Neural cell (in vitro differentiated cells): ENCODE measurements around the gene ACOT12. TPM values are rescaled to one million over a fixed set of nuclear protein-coding genes. Genes with fewer than 3 reads are reported as not detected.

Experiments used
- H2AFZ ChIP-seq: fragments of 200-600, 300-800 bp; sonication (generic), shearing (Covaris generic); 2 replicates; pipeline ENCODE4 v1.6.0; 2014; ENCODE audit warnings: low read depth, mild to moderate bottlenecking, antibody characterized with exemption, low read length, moderate library complexity
- H3F3A ChIP-seq: fragments of 200-600 bp; shearing (Covaris generic); 2 replicates; pipeline ENCODE4 v1.6.1; 2016; ENCODE audit warnings: mild to moderate bottlenecking, moderate library complexity, mixed read lengths, antibody characterized with exemption, low read length; ENCODE audit not compliant: insufficient read depth, poor library complexity, severe bottlenecking
- H3K27ac ChIP-seq: fragments of 200-600, 300-800 bp; sonication (generic), shearing (Covaris generic); 2 replicates; pipeline ENCODE4 v1.5.1; 2014; ENCODE audit warnings: mild to moderate bottlenecking, low read length, moderate library complexity
- H3K27me3 ChIP-seq: fragments of 300-800, 200-600 bp; sonication (generic), shearing (Covaris generic); 2 replicates; pipeline ENCODE4 v1.6.0; 2014; ENCODE audit warnings: mild to moderate bottlenecking, low read depth, low read length, moderate library complexity; ENCODE audit not compliant: insufficient read depth
- H3K36me3 ChIP-seq: fragments of 300-800, 200-600 bp; sonication (generic), shearing (Covaris generic); 2 replicates; pipeline ENCODE4 v1.5.1; 2014; ENCODE audit warnings: mild to moderate bottlenecking, antibody characterized with exemption, low read length, moderate library complexity; ENCODE audit not compliant: insufficient read depth
- H3K4me2 ChIP-seq: fragments of 300-800, 200-600 bp; sonication (generic), shearing (Covaris generic); 2 replicates; pipeline ENCODE4 v1.6.0; 2014; ENCODE audit warnings: mild to moderate bottlenecking, low read length
- H3K4me3 ChIP-seq: fragments of 300-800, 200-600 bp; sonication (generic), shearing (Covaris generic); 2 replicates; pipeline ENCODE4 v1.5.1; 2014; ENCODE audit warnings: mild to moderate bottlenecking, low read length, moderate library complexity
- H3K79me2 ChIP-seq: fragments of 200-600 bp; shearing (Covaris generic); replicated peaks from 2 replicates; pipeline ENCODE4 v1.6.0; 2014; ENCODE audit warnings: mild to moderate bottlenecking, low read length, moderate library complexity; ENCODE audit not compliant: insufficient read depth
- H3K9ac ChIP-seq: fragments of 300-800, 200-600 bp; sonication (generic), shearing (Covaris generic); 2 replicates; pipeline ENCODE4 v1.6.1; 2016; ENCODE audit warnings: mild to moderate bottlenecking, low read length, mixed read lengths
- H3K9me2 ChIP-seq: fragments of 200-600 bp; shearing (Covaris generic); 2 replicates; pipeline ENCODE4 v1.6.1; 2016; ENCODE audit warnings: mild to moderate bottlenecking, low read length, mixed read lengths; ENCODE audit not compliant: insufficient read depth
- H3K9me3 ChIP-seq: fragments of 200-600, 300-800 bp; sonication (generic), shearing (Covaris generic); 2 replicates; pipeline ENCODE4 v1.6.1; 2016; ENCODE audit warnings: mild to moderate bottlenecking, mixed run types, low read length, moderate library complexity, mixed read lengths
- H4K20me1 ChIP-seq: fragments of 200-600 bp; shearing (Covaris generic); 2 replicates; pipeline ENCODE4 v1.6.1; 2016; ENCODE audit warnings: mild to moderate bottlenecking, mixed run types; ENCODE audit not compliant: insufficient read depth
- CTCF ChIP-seq: fragments of 450-650 bp; IDR thresholded peaks from 2 replicates; pipeline ENCODE4 v1.5.1; 2014; ENCODE audit warnings: antibody characterized with exemption, mild to moderate bottlenecking, moderate library complexity; ENCODE audit not compliant: poor library complexity, severe bottlenecking
- EP300 ChIP-seq: fragments of 450-650 bp; conservative IDR thresholded peaks from 2 replicates; pipeline ENCODE4 v1.6.1; 2014; ENCODE audit warnings: antibody characterized with exemption, mild to moderate bottlenecking, moderate library complexity; ENCODE audit not compliant: poor library complexity, severe bottlenecking
- EZH2 ChIP-seq: fragments of 200-600, 300-800 bp; shearing (Covaris generic), sonication (generic); IDR thresholded peaks from 2 replicates; pipeline ENCODE4 v1.6.1; 2014; ENCODE audit warnings: antibody characterized with exemption, low read length, borderline replicate concordance, mild to moderate bottlenecking; ENCODE audit not compliant: insufficient read depth, poor library complexity, severe bottlenecking
- MXI1 ChIP-seq: fragments of 450-650 bp; conservative IDR thresholded peaks from 2 replicates; pipeline ENCODE4 v1.6.1; 2014; ENCODE audit warnings: antibody characterized with exemption, mild to moderate bottlenecking; ENCODE audit not compliant: poor library complexity, severe bottlenecking
- POLR2AphosphoS5 ChIP-seq: IDR thresholded peaks from 2 replicates; pipeline ENCODE4 v1.6.1; 2012
- RAD21 ChIP-seq: fragments of 450-650 bp; conservative IDR thresholded peaks from 2 replicates; pipeline ENCODE4 v1.6.1; 2014; ENCODE audit warnings: antibody characterized with exemption, mild to moderate bottlenecking, moderate library complexity
- REST ChIP-seq: IDR thresholded peaks from 2 replicates; pipeline ENCODE4 v1.6.1; 2012; ENCODE audit warnings: borderline replicate concordance
- SMC3 ChIP-seq: fragments of 450-650 bp; conservative IDR thresholded peaks from 2 replicates; pipeline ENCODE4 v1.6.1; 2014; ENCODE audit warnings: antibody characterized with exemption, mild to moderate bottlenecking, moderate library complexity; ENCODE audit not compliant: poor library complexity
- TAF1 ChIP-seq: IDR thresholded peaks from 2 replicates; pipeline ENCODE4 v1.6.1; 2012; ENCODE audit warnings: low read depth
- polyA plus RNA-seq: library from polyadenylated mRNA; depleted of rRNA; stranded (reverse); fragments of >200 nt; gene quantifications from 2 replicates; pipeline ENCODE4 v1.2.3, GENCODE V29; 2014

ACOT12 gene
- polyA plus RNA-seq, 1 donor from 2014 or later: 1.2 TPM

- no peak overlapping the region for H3K4me2 ChIP-seq
- H3K36me3 ChIP-seq: no peaks in the 10 kb centered on the region
- no peaks in the 10 kb centered on the region for H3K27me3 ChIP-seq
- H2AFZ ChIP-seq: no peak overlapping the region
- no peak overlapping the region for H3K27ac ChIP-seq
- TF ChIP-seq RAD21: no peak
- TF ChIP-seq EP300: no peak
- no peak for TF ChIP-seq REST
- TF ChIP-seq MXI1: no peak
- no peak for TF ChIP-seq POLR2AphosphoS5
- TF ChIP-seq EZH2: no peak
- no peak for TF ChIP-seq SMC3
- TF ChIP-seq CTCF: no peak
- TF ChIP-seq TAF1: no peak
- H3F3A ChIP-seq: no peaks in the 10 kb centered on the region
- H3K9ac ChIP-seq: no peak overlapping the region
- H4K20me1 ChIP-seq: no peaks in the 10 kb centered on the region
- H3K9me2 ChIP-seq: no peaks in the 10 kb centered on the region
- H3K4me3 ChIP-seq: no peak overlapping the region
- no peaks in the 10 kb centered on the region for H3K9me3 ChIP-seq
- no peaks in the 10 kb centered on the region for H3K79me2 ChIP-seq
Observed at GRCh38 chr5:81315830-81316229, 78.1 kb downstream of the ACOT12 start.

- H2AFZ ChIP-seq: no peak overlapping the region
- no peak overlapping the region for H3K27ac ChIP-seq
- no peaks in the 10 kb centered on the region for H3K9me2 ChIP-seq
Observed at GRCh38 chr5:81315336-81315735, 78.6 kb downstream of the ACOT12 start.

More at GRCh38 chr5:81315336-81315735, 78.6 kb downstream of the ACOT12 start:
- no peaks in the 10 kb centered on the region for H4K20me1 ChIP-seq
- no peak overlapping the region for H3K4me2 ChIP-seq
- no peaks in the 10 kb centered on the region for H3K79me2 ChIP-seq
- no peak overlapping the region for H3K9ac ChIP-seq
- H3K27me3 ChIP-seq: no peaks in the 10 kb centered on the region
- H3K36me3 ChIP-seq: no peaks in the 10 kb centered on the region
- no peak for TF ChIP-seq SMC3
- no peak for TF ChIP-seq CTCF
- no peak for TF ChIP-seq REST
- TF ChIP-seq EZH2: no peak
- no peak for TF ChIP-seq MXI1
- no peak for TF ChIP-seq POLR2AphosphoS5
- TF ChIP-seq EP300: no peak
- no peak for TF ChIP-seq RAD21
- TF ChIP-seq TAF1: no peak
- no peaks in the 10 kb centered on the region for H3F3A ChIP-seq
- no peak overlapping the region for H3K4me3 ChIP-seq
- H3K9me3 ChIP-seq: no peaks in the 10 kb centered on the region
